ENCODE results near the gene GUCA2A. TPM values are rescaled to one million over a fixed set of nuclear protein-coding genes. Genes with fewer than 3 reads are reported as not detected.
A peak's percentile ranks its signal among the peaks of the same experiment; 100 is the strongest.

Gene GUCA2A
- total RNA-seq, 1 experiment from 2014 or later = not detected

DNA sequence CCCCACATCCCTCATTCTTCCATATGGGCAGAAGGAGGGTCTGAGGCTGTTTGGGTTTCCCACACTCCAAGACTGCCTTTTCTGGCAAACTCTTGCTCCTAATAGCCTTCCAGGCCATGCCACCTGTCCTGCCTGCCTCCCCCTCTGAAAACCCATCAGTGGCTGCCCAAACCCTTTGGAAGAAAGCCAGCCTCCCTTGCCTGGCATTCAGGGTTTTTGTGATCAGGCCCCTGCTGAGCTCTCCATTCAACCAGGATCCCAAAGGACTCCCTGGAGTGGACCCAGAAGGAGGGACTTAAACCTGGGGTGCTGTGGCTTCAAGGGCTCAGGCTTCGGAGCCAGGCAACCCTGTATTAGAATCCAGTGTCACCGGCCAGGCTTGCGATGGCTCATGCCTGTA, 4.2 kb upstream of the GUCA2A start:
- Histone ChIP-seq H3K9me2 (ENCODE audit: insufficient read depth) (no peaks in the 10 kb centered on the region), H3K36me3 (ENCODE audit: low read depth) (no peaks in the 10 kb centered on the region), H3K9me3 (ENCODE audit: insufficient read depth, low read depth) (no peaks in the 10 kb centered on the region), H2AFZ (no peak overlapping the region), H3K79me2 (ENCODE audit: low read depth) (no peaks in the 10 kb centered on the region), H3K27ac (peak overlapping the region; percentile 49), H3K4me2 (peak overlapping the region; percentile 39; the same call in 1 of the 2 replicates), H3K4me1 (replicated peaks; ENCODE audit: insufficient read depth) (peaks cover 71% of the 10 kb centered on the region), H4K20me1 (ENCODE audit: insufficient read depth) (no peaks in the 10 kb centered on the region), H3K4me3 (no peak overlapping the region), H3F3A (ENCODE audit: insufficient read depth, low read depth) (peaks cover 32% of the 10 kb centered on the region), H3K27me3 (ENCODE audit: insufficient read depth, low read depth) (no peaks in the 10 kb centered on the region)
- ChIA-PET POLR2A (ENCODE audit: unreplicated experiment) (no interaction called here), CTCF (no interaction called here)
- no peak for DNase-seq
- no peak for TF ChIP-seq EZH2 (IDR thresholded peaks at IDR 0.05; ENCODE audit: low read depth)
- TF ChIP-seq, protein P1, sequence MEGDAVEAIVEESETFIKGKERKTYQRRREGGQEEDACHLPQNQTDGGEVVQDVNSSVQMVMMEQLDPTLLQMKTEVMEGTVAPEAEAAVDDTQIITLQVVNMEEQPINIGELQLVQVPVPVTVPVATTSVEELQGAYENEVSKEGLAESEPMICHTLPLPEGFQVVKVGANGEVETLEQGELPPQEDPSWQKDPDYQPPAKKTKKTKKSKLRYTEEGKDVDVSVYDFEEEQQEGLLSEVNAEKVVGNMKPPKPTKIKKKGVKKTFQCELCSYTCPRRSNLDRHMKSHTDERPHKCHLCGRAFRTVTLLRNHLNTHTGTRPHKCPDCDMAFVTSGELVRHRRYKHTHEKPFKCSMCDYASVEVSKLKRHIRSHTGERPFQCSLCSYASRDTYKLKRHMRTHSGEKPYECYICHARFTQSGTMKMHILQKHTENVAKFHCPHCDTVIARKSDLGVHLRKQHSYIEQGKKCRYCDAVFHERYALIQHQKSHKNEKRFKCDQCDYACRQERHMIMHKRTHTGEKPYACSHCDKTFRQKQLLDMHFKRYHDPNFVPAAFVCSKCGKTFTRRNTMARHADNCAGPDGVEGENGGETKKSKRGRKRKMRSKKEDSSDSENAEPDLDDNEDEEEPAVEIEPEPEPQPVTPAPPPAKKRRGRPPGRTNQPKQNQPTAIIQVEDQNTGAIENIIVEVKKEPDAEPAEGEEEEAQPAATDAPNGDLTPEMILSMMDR (conservative IDR thresholded peaks at IDR 0.05) = no peak
- intact Hi-C loops (cut with micrococcal nuclease; ENCODE audit: unreplicated experiment) = loop anchor here (10.0 kb wide), 1 partner anchor 504 kb away; no protein-coding TSS in a partner anchor
- BruUV-seq (replicated peaks) = no TSS peak

DNA sequence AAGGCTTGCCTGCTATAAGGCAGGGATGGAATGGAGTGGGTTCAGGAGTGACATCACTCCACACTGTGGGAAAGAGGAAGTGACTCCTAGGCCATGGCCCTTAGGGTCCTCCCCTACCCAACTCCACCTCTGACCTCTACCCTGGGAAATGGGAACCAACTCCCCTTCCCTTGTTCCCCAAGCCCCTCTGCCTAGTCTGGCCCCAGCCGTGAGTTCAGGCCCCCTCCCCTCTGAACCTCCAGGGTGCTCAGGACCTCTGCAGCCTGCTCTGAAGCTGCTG, 3.8 kb upstream of the GUCA2A start:
- peak overlapping the region; percentile 39; the same call in 1 of the 2 replicates for H3K4me2 ChIP-seq
- no peak for DNase-seq
- no peaks in the 10 kb centered on the region for H3K27me3 ChIP-seq (ENCODE audit: insufficient read depth, low read depth)
- no peaks in the 10 kb centered on the region for H4K20me1 ChIP-seq (ENCODE audit: insufficient read depth)
- BruUV-seq (replicated peaks) = no TSS peak
- no peaks in the 10 kb centered on the region for H3K9me3 ChIP-seq (ENCODE audit: insufficient read depth, low read depth)
- no peak overlapping the region for H3K4me3 ChIP-seq
- TF ChIP-seq EZH2 (IDR thresholded peaks at IDR 0.05; ENCODE audit: low read depth) = no peak
- TF ChIP-seq, protein P1 (conservative IDR thresholded peaks at IDR 0.05) = no peak
- H3K36me3 ChIP-seq (ENCODE audit: low read depth) = no peaks in the 10 kb centered on the region
- ChIA-PET POLR2A (ENCODE audit: unreplicated experiment) (no interaction called here), CTCF (no interaction called here)
- H3K4me1 ChIP-seq (replicated peaks; ENCODE audit: insufficient read depth) = peaks cover 66% of the 10 kb centered on the region
- H2AFZ ChIP-seq = no peak overlapping the region
- H3F3A ChIP-seq (ENCODE audit: insufficient read depth, low read depth) = peaks cover 28% of the 10 kb centered on the region
- intact Hi-C loops (cut with micrococcal nuclease; ENCODE audit: unreplicated experiment) = loop anchor here (10.0 kb wide), 1 partner anchor 504 kb away; no protein-coding TSS in a partner anchor
- H3K27ac ChIP-seq = peak overlapping the region; percentile 49
- no peaks in the 10 kb centered on the region for H3K9me2 ChIP-seq (ENCODE audit: insufficient read depth)
- H3K79me2 ChIP-seq (ENCODE audit: low read depth) = no peaks in the 10 kb centered on the region

DNA sequence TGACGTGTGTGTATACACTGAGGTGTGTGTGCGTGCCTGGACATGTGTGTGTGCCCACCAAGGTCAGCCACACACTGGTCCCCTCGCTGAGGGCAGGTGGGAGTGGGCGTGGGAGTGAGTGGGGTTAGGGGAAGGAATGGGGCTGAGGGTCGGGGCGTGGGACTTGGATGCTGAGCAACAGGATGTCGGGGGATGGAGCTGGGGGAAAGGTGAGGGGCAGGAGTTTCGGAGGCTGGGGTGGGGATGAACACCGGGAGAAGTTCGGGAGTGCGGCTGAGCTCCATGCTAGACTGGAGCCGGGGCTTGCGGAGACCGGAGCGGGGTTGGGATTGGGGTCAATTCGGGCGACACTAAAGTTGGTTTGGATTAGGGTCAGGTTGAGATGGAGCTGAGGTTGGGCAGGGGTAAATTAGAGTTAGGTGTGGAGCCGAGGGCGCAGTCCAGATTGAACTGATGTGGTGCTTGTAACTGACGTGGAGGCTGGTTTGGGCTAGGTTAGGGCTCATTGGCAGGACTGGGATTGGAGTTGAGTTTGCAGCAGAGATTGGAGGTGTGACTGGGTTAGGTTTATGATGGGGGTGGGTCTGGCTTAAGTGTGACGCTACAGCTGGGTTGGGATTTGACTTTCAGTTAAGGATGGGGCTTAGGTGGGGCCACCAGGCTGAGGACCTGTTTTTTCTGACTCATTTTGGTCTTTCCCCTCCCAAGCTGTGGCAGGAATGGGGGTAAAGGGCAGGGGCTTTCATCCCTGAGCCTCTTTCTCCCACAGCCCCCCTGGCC, 3.3 kb upstream of the GUCA2A start:
- DNase-seq = peak in 1 of 2 experiments; percentile 70
- H2AFZ ChIP-seq = no peak overlapping the region
- no peaks in the 10 kb centered on the region for H3K9me3 ChIP-seq (ENCODE audit: insufficient read depth, low read depth)
- peaks cover 64% of the 10 kb centered on the region for H3K4me1 ChIP-seq (replicated peaks; ENCODE audit: insufficient read depth)
- CTCF ChIA-PET = no interaction called here
- H3K27me3 ChIP-seq (ENCODE audit: insufficient read depth, low read depth) = no peaks in the 10 kb centered on the region
- H4K20me1 ChIP-seq (ENCODE audit: insufficient read depth) = no peaks in the 10 kb centered on the region
- H3K27ac ChIP-seq = peak overlapping the region; percentile 49
- no peak overlapping the region for H3K4me3 ChIP-seq
- H3K9me2 ChIP-seq (ENCODE audit: insufficient read depth) = no peaks in the 10 kb centered on the region
- peaks cover 27% of the 10 kb centered on the region for H3F3A ChIP-seq (ENCODE audit: insufficient read depth, low read depth)
- BruUV-seq (replicated peaks) = no TSS peak
- intact Hi-C loops (cut with micrococcal nuclease; ENCODE audit: unreplicated experiment) = loop anchor here (10.0 kb wide), 1 partner anchor 503 kb away; no protein-coding TSS in a partner anchor
- POLR2A ChIA-PET (ENCODE audit: unreplicated experiment) = interaction anchor here (0.5 kb wide), 1 partner anchor 705 kb away, joined by 24 read pairs; no protein-coding TSS in a partner anchor
- H3K36me3 ChIP-seq (ENCODE audit: low read depth) = no peaks in the 10 kb centered on the region
- TF ChIP-seq, protein P1 (conservative IDR thresholded peaks at IDR 0.05) = no peak
- TF ChIP-seq EZH2 (IDR thresholded peaks at IDR 0.05; ENCODE audit: low read depth) = no peak
- H3K79me2 ChIP-seq (ENCODE audit: low read depth) = no peaks in the 10 kb centered on the region
- peak overlapping the region; percentile 39 for H3K4me2 ChIP-seq

All from PC-9 (cell line).